ENCODE results near the gene SPACA7.
"Not testable (repeated sequence)": the region's sequence is repeated elsewhere in the genome, so short reads cannot be mapped to it uniquely, and the experiment has no call there.

DNA sequence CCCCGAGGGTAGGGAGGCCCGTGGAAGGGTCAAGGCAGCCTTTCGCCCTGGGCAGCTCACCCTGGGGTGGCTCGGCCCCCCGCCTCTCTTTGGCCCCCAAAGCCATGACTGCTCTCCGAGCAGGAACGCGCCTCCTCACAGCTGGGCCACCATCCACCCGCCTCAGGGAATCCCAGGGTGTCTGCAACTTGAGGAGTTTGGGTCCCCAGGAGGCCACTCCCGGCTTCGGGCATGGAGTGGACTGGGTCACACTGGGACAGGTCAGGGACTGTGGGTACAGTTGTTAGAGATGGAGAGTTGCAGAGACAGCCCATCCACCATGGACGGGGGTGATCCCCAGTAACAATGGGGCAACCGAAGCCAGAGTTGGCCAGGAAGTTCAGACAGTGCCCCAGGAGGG, 19.8 kb downstream of the SPACA7 start:
- not testable (repeated sequence) for TF ChIP-seq EGR1 (IDR thresholded peaks at IDR 0.05; ENCODE audit: borderline replicate concordance in 1 of 2, low read depth in 2 of 2, low read length in 2 of 2); MYC (IDR thresholded peaks at IDR 0.05; ENCODE audit: insufficient read depth, insufficient read length, insufficient replicate concordance, low read length, severe bottlenecking); POLR2AphosphoS5 (IDR thresholded peaks at IDR 0.05; ENCODE audit: low read length); RCOR1 (conservative IDR thresholded peaks at IDR 0.05; ENCODE audit: low read depth, low read length); TCF12 (IDR thresholded peaks at IDR 0.05; ENCODE audit: low read depth, low read length); EP300 (IDR thresholded peaks at IDR 0.05; ENCODE audit: borderline replicate concordance in 1 of 2, control insufficient read depth in 1 of 2, low read depth in 2 of 2, low read length in 2 of 2); BCL11A (IDR thresholded peaks at IDR 0.05; ENCODE audit: low read depth, low read length); FOS (IDR thresholded peaks at IDR 0.05; ENCODE audit: borderline replicate concordance, extremely low read depth, insufficient read length); SMC3 (IDR thresholded peaks at IDR 0.05; ENCODE audit: borderline replicate concordance, low read length); EZH2 (IDR thresholded peaks at IDR 0.05; ENCODE audit: borderline replicate concordance, control insufficient read depth, low read depth, low read length); POLR2A (IDR thresholded peaks at IDR 0.05; ENCODE audit: low read depth, low read length)
- TF ChIP-seq, protein P1, sequence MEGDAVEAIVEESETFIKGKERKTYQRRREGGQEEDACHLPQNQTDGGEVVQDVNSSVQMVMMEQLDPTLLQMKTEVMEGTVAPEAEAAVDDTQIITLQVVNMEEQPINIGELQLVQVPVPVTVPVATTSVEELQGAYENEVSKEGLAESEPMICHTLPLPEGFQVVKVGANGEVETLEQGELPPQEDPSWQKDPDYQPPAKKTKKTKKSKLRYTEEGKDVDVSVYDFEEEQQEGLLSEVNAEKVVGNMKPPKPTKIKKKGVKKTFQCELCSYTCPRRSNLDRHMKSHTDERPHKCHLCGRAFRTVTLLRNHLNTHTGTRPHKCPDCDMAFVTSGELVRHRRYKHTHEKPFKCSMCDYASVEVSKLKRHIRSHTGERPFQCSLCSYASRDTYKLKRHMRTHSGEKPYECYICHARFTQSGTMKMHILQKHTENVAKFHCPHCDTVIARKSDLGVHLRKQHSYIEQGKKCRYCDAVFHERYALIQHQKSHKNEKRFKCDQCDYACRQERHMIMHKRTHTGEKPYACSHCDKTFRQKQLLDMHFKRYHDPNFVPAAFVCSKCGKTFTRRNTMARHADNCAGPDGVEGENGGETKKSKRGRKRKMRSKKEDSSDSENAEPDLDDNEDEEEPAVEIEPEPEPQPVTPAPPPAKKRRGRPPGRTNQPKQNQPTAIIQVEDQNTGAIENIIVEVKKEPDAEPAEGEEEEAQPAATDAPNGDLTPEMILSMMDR (IDR thresholded peaks at IDR 0.05 in 2 of 3, conservative IDR thresholded peaks at IDR 0.05 in 1 of 3; ENCODE audit: control insufficient read depth in 2 of 3, extremely low read depth in 1 of 3, insufficient read depth in 1 of 3, low read depth in 3 of 3, low read length in 3 of 3), result not testable (repeated sequence)
- TF ChIP-seq, protein P2, sequence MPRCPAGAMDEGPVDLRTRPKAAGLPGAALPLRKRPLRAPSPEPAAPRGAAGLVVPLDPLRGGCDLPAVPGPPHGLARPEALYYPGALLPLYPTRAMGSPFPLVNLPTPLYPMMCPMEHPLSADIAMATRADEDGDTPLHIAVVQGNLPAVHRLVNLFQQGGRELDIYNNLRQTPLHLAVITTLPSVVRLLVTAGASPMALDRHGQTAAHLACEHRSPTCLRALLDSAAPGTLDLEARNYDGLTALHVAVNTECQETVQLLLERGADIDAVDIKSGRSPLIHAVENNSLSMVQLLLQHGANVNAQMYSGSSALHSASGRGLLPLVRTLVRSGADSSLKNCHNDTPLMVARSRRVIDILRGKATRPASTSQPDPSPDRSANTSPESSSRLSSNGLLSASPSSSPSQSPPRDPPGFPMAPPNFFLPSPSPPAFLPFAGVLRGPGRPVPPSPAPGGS (IDR thresholded peaks at IDR 0.05; ENCODE audit: borderline replicate concordance, insufficient read depth, low read depth, low read length, poor library complexity, severe bottlenecking), result not testable (repeated sequence)
- TF ChIP-seq, protein P3, sequence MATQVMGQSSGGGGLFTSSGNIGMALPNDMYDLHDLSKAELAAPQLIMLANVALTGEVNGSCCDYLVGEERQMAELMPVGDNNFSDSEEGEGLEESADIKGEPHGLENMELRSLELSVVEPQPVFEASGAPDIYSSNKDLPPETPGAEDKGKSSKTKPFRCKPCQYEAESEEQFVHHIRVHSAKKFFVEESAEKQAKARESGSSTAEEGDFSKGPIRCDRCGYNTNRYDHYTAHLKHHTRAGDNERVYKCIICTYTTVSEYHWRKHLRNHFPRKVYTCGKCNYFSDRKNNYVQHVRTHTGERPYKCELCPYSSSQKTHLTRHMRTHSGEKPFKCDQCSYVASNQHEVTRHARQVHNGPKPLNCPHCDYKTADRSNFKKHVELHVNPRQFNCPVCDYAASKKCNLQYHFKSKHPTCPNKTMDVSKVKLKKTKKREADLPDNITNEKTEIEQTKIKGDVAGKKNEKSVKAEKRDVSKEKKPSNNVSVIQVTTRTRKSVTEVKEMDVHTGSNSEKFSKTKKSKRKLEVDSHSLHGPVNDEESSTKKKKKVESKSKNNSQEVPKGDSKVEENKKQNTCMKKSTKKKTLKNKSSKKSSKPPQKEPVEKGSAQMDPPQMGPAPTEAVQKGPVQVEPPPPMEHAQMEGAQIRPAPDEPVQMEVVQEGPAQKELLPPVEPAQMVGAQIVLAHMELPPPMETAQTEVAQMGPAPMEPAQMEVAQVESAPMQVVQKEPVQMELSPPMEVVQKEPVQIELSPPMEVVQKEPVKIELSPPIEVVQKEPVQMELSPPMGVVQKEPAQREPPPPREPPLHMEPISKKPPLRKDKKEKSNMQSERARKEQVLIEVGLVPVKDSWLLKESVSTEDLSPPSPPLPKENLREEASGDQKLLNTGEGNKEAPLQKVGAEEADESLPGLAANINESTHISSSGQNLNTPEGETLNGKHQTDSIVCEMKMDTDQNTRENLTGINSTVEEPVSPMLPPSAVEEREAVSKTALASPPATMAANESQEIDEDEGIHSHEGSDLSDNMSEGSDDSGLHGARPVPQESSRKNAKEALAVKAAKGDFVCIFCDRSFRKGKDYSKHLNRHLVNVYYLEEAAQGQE (IDR thresholded peaks at IDR 0.05; ENCODE audit: low read depth, low read length), result not testable (repeated sequence)
